Measurements from ENCODE around the gene MTCL1. TPM values are rescaled to one million over a fixed set of nuclear protein-coding genes. Genes with fewer than 3 reads are reported as not detected.

MTCL1 gene
- total and polyA plus RNA-seq, 2 of the 8 experiments (the other 6 are each of a cell fraction or from before 2014, with no cell fraction given) = 16.6 to 60.8 TPM

GRCh38 chr18:8845506-8845905, 140.2 kb downstream of the MTCL1 start:
- Histone ChIP-seq H4K20me1 (replicated peaks in 1 of 2; ENCODE audit: control insufficient read depth in 1 of 2, insufficient read depth in 2 of 2, low read length in 2 of 2) (no peaks in the 10 kb centered on the region), H3K18ac (ENCODE audit: extremely low read depth, low read length) (no peak overlapping the region), H2BK15ac (ENCODE audit: low read length) (no peak overlapping the region), H3K4me2 (ENCODE audit: insufficient read depth in 1 of 2, low read depth in 2 of 2, low read length in 2 of 2) (no peak overlapping the region), H3K27me3 (replicated peaks in 1 of 4; ENCODE audit: control insufficient read depth in 3 of 4, extremely low read depth in 1 of 4, insufficient read depth in 3 of 4, low read length in 3 of 4) (no peaks in the 10 kb centered on the region), H3K23me2 (ENCODE audit: low read depth, low read length) (no peaks in the 10 kb centered on the region), H3K56ac (replicated peaks; ENCODE audit: insufficient read length, low read depth, low read length) (no peak overlapping the region), H3K36me3 (ENCODE audit: control insufficient read depth in 2 of 4, insufficient read depth in 4 of 4, low read length in 3 of 4) (no peaks in the 10 kb centered on the region), H3K9me3 (ENCODE audit: insufficient read depth in 2 of 2, low read depth in 1 of 2, low read length in 1 of 2) (no peaks in the 10 kb centered on the region), H3K9ac (replicated peaks in 1 of 4; ENCODE audit: extremely low read depth in 1 of 4, low read depth in 3 of 4, low read length in 3 of 4) (no peak overlapping the region), H4K5ac (ENCODE audit: insufficient read length, low read depth, low read length) (no peak overlapping the region), H2BK120ac (replicated peaks; ENCODE audit: low read depth, low read length) (no peak overlapping the region), H3K14ac (ENCODE audit: insufficient read length) (no peak overlapping the region), H3K79me1 (ENCODE audit: low read depth, low read length) (no peaks in the 10 kb centered on the region), H4K91ac (replicated peaks; ENCODE audit: insufficient read length, low read length) (no peak overlapping the region), H3K27ac (ENCODE audit: low read depth, low read length) (no peak overlapping the region), H3K4me3 (ENCODE audit: extremely low read depth in 1 of 4, insufficient read depth in 2 of 4, low read depth in 3 of 4, low read length in 4 of 4) (no peak overlapping the region), H2BK20ac (ENCODE audit: low read length) (no peak overlapping the region), H2BK12ac (ENCODE audit: low read depth, low read length) (no peak overlapping the region), H4K8ac (ENCODE audit: extremely low read depth, insufficient read depth, low read length) (no peak overlapping the region), H2BK5ac (ENCODE audit: low read depth, low read length) (no peak overlapping the region), H3K4me1 (replicated peaks in 1 of 4; ENCODE audit: control insufficient read depth in 3 of 4, insufficient read depth in 4 of 4, low read length in 3 of 4) (no peaks in the 10 kb centered on the region; a peak in 1 of 7 replicates), H3K23ac (ENCODE audit: insufficient read length) (no peak overlapping the region), H2AK5ac (ENCODE audit: low read depth, low read length) (no peak overlapping the region), H3K4ac (replicated peaks; ENCODE audit: insufficient read length, low read depth, low read length) (no peak overlapping the region), H2AFZ (ENCODE audit: low read length) (no peak overlapping the region), H3K79me2 (ENCODE audit: control insufficient read depth in 1 of 2, insufficient read depth in 2 of 2, low read length in 2 of 2) (no peaks in the 10 kb centered on the region)
- POLR2A ChIA-PET (ENCODE audit: partially characterized antibody) = no interaction called here
- TF ChIP-seq KDM1A (IDR thresholded peaks at IDR 0.05; ENCODE audit: borderline replicate concordance, low read length) (no peak), POLR2A (IDR thresholded peaks at IDR 0.05; ENCODE audit: control extremely low read depth in 1 of 2, low read depth in 2 of 2, low read length in 2 of 2) (no peak), MAFK (IDR thresholded peaks at IDR 0.05; ENCODE audit: low read depth, low read length) (no peak), SIX5 (IDR thresholded peaks at IDR 0.05; ENCODE audit: low read depth, low read length) (no peak)
- TF ChIP-seq, protein P1, sequence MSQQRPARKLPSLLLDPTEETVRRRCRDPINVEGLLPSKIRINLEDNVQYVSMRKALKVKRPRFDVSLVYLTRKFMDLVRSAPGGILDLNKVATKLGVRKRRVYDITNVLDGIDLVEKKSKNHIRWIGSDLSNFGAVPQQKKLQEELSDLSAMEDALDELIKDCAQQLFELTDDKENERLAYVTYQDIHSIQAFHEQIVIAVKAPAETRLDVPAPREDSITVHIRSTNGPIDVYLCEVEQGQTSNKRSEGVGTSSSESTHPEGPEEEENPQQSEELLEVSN (IDR thresholded peaks at IDR 0.05) = no peak
- FAIRE-seq = no peak
- CTCF ChIA-PET (ENCODE audit: partially characterized antibody) = interaction anchor here (0.9 kb wide), 1 partner anchor 13 kb away, joined by 3 read pairs; no protein-coding TSS in a partner anchor
- WGBS, 2 experiments (ENCODE audit: extremely low coverage in 1 of 2, insufficient coverage in 1 of 2, insufficient read length in 1 of 2, insufficient replicate concordance in 2 of 2, low coverage in 1 of 2, low lambda C conversion rate in 2 of 2, missing lambda C conversion rate in 1 of 2) = 92% methylated on average over 7 of the region's 7 CpGs; no CpG with 5 or more reads in 1 of the 2 experiments
- DNase-seq (ENCODE audit: low read depth in 1 of 2, low spot score in 2 of 2) = no peak
